ENCODE measurements around the gene ZNF283. TPM values are rescaled to one million over a fixed set of nuclear protein-coding genes. Genes with fewer than 3 reads are reported as not detected.
"Not testable (repeated sequence)": the region's sequence is repeated elsewhere in the genome, so short reads cannot be mapped to it uniquely, and the experiment has no call there.

ZNF283 gene
- total and polyA plus RNA-seq, 4 donors, result 3.9 to 15.2 (median 8.2) TPM

- no peak overlapping the region for H3K4me3 ChIP-seq (ENCODE audit: low read length in 2 of 2)
- peak; percentile 52 for ATAC-seq (ENCODE audit: low FRiP score)
Measured at GRCh38 chr19:43820098-43820883, 6.8 kb upstream of the ZNF283 start.

DNA sequence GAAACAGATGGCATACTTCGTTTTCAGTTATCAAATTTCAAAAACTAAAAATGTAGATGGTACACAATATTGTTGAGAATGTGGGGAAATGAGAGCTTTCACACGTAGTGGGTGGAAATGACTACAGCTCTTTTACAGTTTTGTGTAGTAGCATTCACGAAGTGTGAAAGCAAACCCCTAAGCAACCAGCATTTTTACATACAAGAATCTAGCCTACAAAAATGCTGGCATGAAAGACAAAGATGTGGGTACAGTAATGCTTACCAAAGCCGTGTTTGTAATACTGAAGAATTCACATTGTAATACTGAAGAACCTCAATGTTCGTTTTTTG, 6.3 kb upstream of the ZNF283 start:
- no peak overlapping the region for H3K4me3 ChIP-seq (ENCODE audit: low read length in 2 of 2)
- intact Hi-C loops (cut with DNase I), result loop anchor here in 1 of 2 donors (10.0 kb wide), 1 partner anchor 134 kb away; the partner anchor contains the start of gene ZNF221
- WGBS, 2 donors, result 32 to 33% methylated on average over 5 of the region's 5 CpGs

More at GRCh38 chr19:43820098-43820883, 6.8 kb upstream of the ZNF283 start:
- H3K9me3 ChIP-seq (ENCODE audit: control insufficient read depth, low read length), result peaks cover 1% of the 10 kb centered on the region
- H3K27me3 ChIP-seq (ENCODE audit: control insufficient read depth in 1 of 2, insufficient read depth in 2 of 2, low read length in 1 of 2), result no peaks in the 10 kb centered on the region
- intact Hi-C loops (cut with DNase I), result loop anchor here in 1 of 2 donors (10.0 kb wide), 1 partner anchor 135 kb away; the partner anchor contains the start of gene ZNF221
- H3K27ac ChIP-seq (ENCODE audit: low read depth in 1 of 2, low read length in 2 of 2), result no peak overlapping the region
- 12 to 13% methylated on average over 48 of the region's 48 CpGs for WGBS, 2 donors
- H3K4me1 ChIP-seq (ENCODE audit: control insufficient read depth in 1 of 2, insufficient read depth in 2 of 2, low read length in 2 of 2), result no peaks in the 10 kb centered on the region
- peak; percentile 69 to 79 for DNase-seq
- no peaks in the 10 kb centered on the region for H3K36me3 ChIP-seq (ENCODE audit: control insufficient read depth in 1 of 2, insufficient read depth in 2 of 2, low read length in 1 of 2)

GRCh38 chr19:43823856-43824255, 3.3 kb upstream of the ZNF283 start:
- not testable (repeated sequence) for DNase-seq; H3K4me1 ChIP-seq (ENCODE audit: control insufficient read depth in 1 of 2, insufficient read depth in 2 of 2, low read length in 2 of 2); ATAC-seq (ENCODE audit: low FRiP score); H3K27ac ChIP-seq (ENCODE audit: low read depth in 1 of 2, low read length in 2 of 2); H3K9me3 ChIP-seq (ENCODE audit: control insufficient read depth, low read length); H3K4me3 ChIP-seq (ENCODE audit: low read length in 2 of 2); H3K27me3 ChIP-seq (ENCODE audit: control insufficient read depth in 1 of 2, insufficient read depth in 2 of 2, low read length in 1 of 2); H3K36me3 ChIP-seq (ENCODE audit: control insufficient read depth in 1 of 2, insufficient read depth in 2 of 2, low read length in 1 of 2)
- 81% methylated on average over 3 of the region's 3 CpGs for WGBS, 2 donors
- intact Hi-C loops (cut with DNase I), result loop anchor here in 1 of 2 donors (10.0 kb wide), 1 partner anchor 131 kb away; the partner anchor contains the start of gene ZNF221

More for the DNA sequence above, 6.3 kb upstream of the ZNF283 start:
- Histone ChIP-seq H3K36me3 (ENCODE audit: control insufficient read depth in 1 of 2, insufficient read depth in 2 of 2, low read length in 1 of 2) (no peaks in the 10 kb centered on the region), H3K27ac (ENCODE audit: low read depth in 1 of 2, low read length in 2 of 2) (no peak overlapping the region), H3K4me1 (ENCODE audit: control insufficient read depth in 1 of 2, insufficient read depth in 2 of 2, low read length in 2 of 2) (no peaks in the 10 kb centered on the region), H3K9me3 (ENCODE audit: control insufficient read depth, low read length) (peaks cover 1% of the 10 kb centered on the region), H3K27me3 (ENCODE audit: control insufficient read depth in 1 of 2, insufficient read depth in 2 of 2, low read length in 1 of 2) (no peaks in the 10 kb centered on the region)
- ATAC-seq (ENCODE audit: low FRiP score) (no peak), DNase-seq (no peak)

GRCh38 chr19:43824572-43824971, 2.5 kb upstream of the ZNF283 start:
- intact Hi-C loops (cut with DNase I), result loop anchor here in 1 of 2 donors (10.0 kb wide), 1 partner anchor 130 kb away; the partner anchor contains the start of gene ZNF221
- 58 to 64% methylated on average over 4 of the region's 4 CpGs for WGBS, 2 donors
- DNase-seq; H3K36me3 ChIP-seq (ENCODE audit: control insufficient read depth in 1 of 2, insufficient read depth in 2 of 2, low read length in 1 of 2); H3K4me1 ChIP-seq (ENCODE audit: control insufficient read depth in 1 of 2, insufficient read depth in 2 of 2, low read length in 2 of 2); H3K27ac ChIP-seq (ENCODE audit: low read depth in 1 of 2, low read length in 2 of 2); H3K4me3 ChIP-seq (ENCODE audit: low read length in 2 of 2); H3K9me3 ChIP-seq (ENCODE audit: control insufficient read depth, low read length); H3K27me3 ChIP-seq (ENCODE audit: control insufficient read depth in 1 of 2, insufficient read depth in 2 of 2, low read length in 1 of 2); ATAC-seq (ENCODE audit: low FRiP score): not testable (repeated sequence)

DNA sequence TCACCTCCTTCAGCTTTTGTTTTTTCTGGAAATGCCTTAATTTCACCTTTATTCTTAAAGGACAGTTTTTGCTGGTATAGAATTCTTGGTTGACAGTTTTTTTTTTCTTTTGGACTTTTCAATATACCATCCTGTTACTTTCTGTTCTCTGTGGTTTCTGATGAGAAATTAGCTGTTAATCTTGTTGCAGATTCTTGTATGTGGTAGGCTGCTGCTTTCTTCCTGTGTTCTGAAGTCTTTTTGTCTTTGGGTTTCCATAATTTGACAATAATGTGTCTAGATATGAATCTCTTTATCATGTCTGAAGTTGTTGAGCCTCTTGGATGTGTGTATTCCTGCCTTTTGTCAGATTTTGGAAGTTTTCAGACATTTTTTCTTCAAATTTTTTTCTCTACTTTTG, 12.0 kb downstream of the ZNF283 start:
- ATAC-seq (ENCODE audit: low FRiP score), result no peak
- H3K27ac ChIP-seq (ENCODE audit: low read depth in 1 of 2, low read length in 2 of 2), result no peak overlapping the region
- H3K36me3 ChIP-seq (ENCODE audit: control insufficient read depth in 1 of 2, insufficient read depth in 2 of 2, low read length in 1 of 2), result peaks cover 33 to 40% of the 10 kb centered on the region in 2 donors
- H3K4me3 ChIP-seq (ENCODE audit: low read length in 2 of 2), result no peak overlapping the region
- H3K4me1 ChIP-seq (ENCODE audit: control insufficient read depth in 1 of 2, insufficient read depth in 2 of 2, low read length in 2 of 2), result no peaks in the 10 kb centered on the region
- H3K9me3 ChIP-seq (ENCODE audit: control insufficient read depth, low read length), result peaks cover 26% of the 10 kb centered on the region
- no peak for DNase-seq
- no peaks in the 10 kb centered on the region for H3K27me3 ChIP-seq (ENCODE audit: control insufficient read depth in 1 of 2, insufficient read depth in 2 of 2, low read length in 1 of 2)
- intact Hi-C loops (cut with DNase I), result no loop called here

DNA sequence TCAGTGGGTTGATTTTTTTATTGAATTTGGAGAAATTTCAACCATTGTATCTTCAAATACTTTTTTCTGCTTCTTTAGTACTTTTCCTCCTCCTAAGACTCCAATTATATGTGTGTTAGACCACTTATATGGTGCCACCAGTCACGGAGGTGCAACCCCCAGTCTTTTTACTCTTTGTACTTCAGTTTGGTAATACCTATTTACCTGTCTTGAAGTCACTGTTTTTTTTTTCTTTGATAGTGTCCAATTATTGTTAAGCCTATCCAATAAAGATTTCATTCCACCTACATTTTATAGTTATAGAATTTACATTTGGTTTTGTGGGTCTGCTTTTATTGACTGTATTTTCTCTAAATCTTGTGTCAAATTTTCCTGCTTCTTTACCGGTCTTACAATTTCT, 14.9 kb downstream of the ZNF283 start:
- intact Hi-C loops (cut with DNase I), result no loop called here
- ATAC-seq (ENCODE audit: low FRiP score) (no peak), DNase-seq (no peak)
- Histone ChIP-seq H3K9me3 (ENCODE audit: control insufficient read depth, low read length) (peaks cover 23% of the 10 kb centered on the region), H3K4me3 (ENCODE audit: low read length in 2 of 2) (peak overlapping the region in 1 of 2 donors; percentile 48), H3K27me3 (ENCODE audit: control insufficient read depth in 1 of 2, insufficient read depth in 2 of 2, low read length in 1 of 2) (no peaks in the 10 kb centered on the region), H3K4me1 (ENCODE audit: control insufficient read depth in 1 of 2, insufficient read depth in 2 of 2, low read length in 2 of 2) (no peaks in the 10 kb centered on the region), H3K27ac (ENCODE audit: low read depth in 1 of 2, low read length in 2 of 2) (no peak overlapping the region), H3K36me3 (ENCODE audit: control insufficient read depth in 1 of 2, insufficient read depth in 2 of 2, low read length in 1 of 2) (peaks cover 25 to 26% of the 10 kb centered on the region in 2 donors)
- 48 to 95% methylated on average over 2 of the region's 2 CpGs for WGBS, 2 donors

DNA sequence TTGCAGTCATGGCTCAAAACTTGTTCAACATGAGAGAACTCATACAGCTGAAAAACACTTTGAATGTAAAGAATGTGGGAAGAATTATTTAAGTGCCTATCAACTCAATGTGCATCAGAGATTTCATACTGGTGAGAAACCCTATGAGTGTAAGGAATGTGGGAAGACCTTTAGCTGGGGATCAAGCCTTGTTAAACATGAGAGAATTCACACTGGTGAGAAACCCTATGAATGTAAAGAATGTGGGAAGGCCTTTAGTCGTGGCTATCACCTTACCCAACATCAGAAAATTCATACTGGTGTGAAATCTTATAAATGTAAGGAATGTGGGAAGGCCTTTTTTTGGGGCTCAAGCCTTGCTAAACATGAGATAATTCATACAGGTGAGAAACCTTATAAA, 20.1 kb downstream of the ZNF283 start:
- 95 to 97% methylated on average over 1 of the region's 1 CpG for WGBS, 2 donors
- Histone ChIP-seq H3K27ac (ENCODE audit: low read depth in 1 of 2, low read length in 2 of 2) (no peak overlapping the region), H3K9me3 (ENCODE audit: control insufficient read depth, low read length) (peaks cover 10% of the 10 kb centered on the region), H3K4me1 (ENCODE audit: control insufficient read depth in 1 of 2, insufficient read depth in 2 of 2, low read length in 2 of 2) (no peaks in the 10 kb centered on the region), H3K4me3 (ENCODE audit: low read length in 2 of 2) (no peak overlapping the region), H3K27me3 (ENCODE audit: control insufficient read depth in 1 of 2, insufficient read depth in 2 of 2, low read length in 1 of 2) (no peaks in the 10 kb centered on the region), H3K36me3 (ENCODE audit: control insufficient read depth in 1 of 2, insufficient read depth in 2 of 2, low read length in 1 of 2) (peaks cover 9 to 27% of the 10 kb centered on the region in 2 donors)
- DNase-seq (no peak), ATAC-seq (ENCODE audit: low FRiP score) (no peak)
- intact Hi-C loops (cut with DNase I), result no loop called here

- Histone ChIP-seq H3K4me3 (ENCODE audit: low read length in 2 of 2) (no peak overlapping the region), H3K4me1 (ENCODE audit: control insufficient read depth in 1 of 2, insufficient read depth in 2 of 2, low read length in 2 of 2) (no peaks in the 10 kb centered on the region), H3K27me3 (ENCODE audit: control insufficient read depth in 1 of 2, insufficient read depth in 2 of 2, low read length in 1 of 2) (no peaks in the 10 kb centered on the region), H3K36me3 (ENCODE audit: control insufficient read depth in 1 of 2, insufficient read depth in 2 of 2, low read length in 1 of 2) (peaks cover 6 to 29% of the 10 kb centered on the region in 2 donors), H3K27ac (ENCODE audit: low read depth in 1 of 2, low read length in 2 of 2) (no peak overlapping the region), H3K9me3 (ENCODE audit: control insufficient read depth, low read length) (peaks cover 9% of the 10 kb centered on the region)
- intact Hi-C loops (cut with DNase I), result no loop called here
- DNase-seq, result no peak
- no peak for ATAC-seq (ENCODE audit: low FRiP score)
- 92% methylated on average over 4 of the region's 4 CpGs for WGBS, 2 donors
Measured at GRCh38 chr19:43847884-43848283, 20.8 kb downstream of the ZNF283 start.

GRCh38 chr19:43848821-43849220, 21.7 kb downstream of the ZNF283 start:
- no peak for DNase-seq
- no peak overlapping the region for H3K27ac ChIP-seq (ENCODE audit: low read depth in 1 of 2, low read length in 2 of 2)
- no peak overlapping the region for H3K4me3 ChIP-seq (ENCODE audit: low read length in 2 of 2)
- peaks cover 9% of the 10 kb centered on the region for H3K9me3 ChIP-seq (ENCODE audit: control insufficient read depth, low read length)
- intact Hi-C loops (cut with DNase I), result no loop called here
- H3K36me3 ChIP-seq (ENCODE audit: control insufficient read depth in 1 of 2, insufficient read depth in 2 of 2, low read length in 1 of 2), result peaks cover 3 to 29% of the 10 kb centered on the region in 2 donors
- ATAC-seq (ENCODE audit: low FRiP score), result no peak
- no peaks in the 10 kb centered on the region for H3K4me1 ChIP-seq (ENCODE audit: control insufficient read depth in 1 of 2, insufficient read depth in 2 of 2, low read length in 2 of 2)
- no peaks in the 10 kb centered on the region for H3K27me3 ChIP-seq (ENCODE audit: control insufficient read depth in 1 of 2, insufficient read depth in 2 of 2, low read length in 1 of 2)
